SK-N-MC (cell line): ENCODE measurements around the gene SLC2A4.

Source experiments
- EZH2 ChIP-seq: fragments of 200-600 bp; sonication (generic); IDR thresholded peaks from one replicate; pipeline ENCODE4 v1.6.1; 2017; ENCODE audit warnings: antibody characterized with exemption
- POLR2AphosphoS5 ChIP-seq: IDR thresholded peaks from 2 replicates; pipeline ENCODE4 v1.6.1; 2012; ENCODE audit warnings: mild to moderate bottlenecking, low read depth, low read length, borderline replicate concordance

- TF ChIP-seq EZH2 (no peak), POLR2AphosphoS5 (no peak)
Measured at GRCh38 chr17:7251661-7252175, 29.8 kb upstream of the SLC2A4 start, which contains the start of gene CTDNEP1.
